ENCODE data around the gene ERMARD. TPM values are rescaled to one million over a fixed set of nuclear protein-coding genes. Genes with fewer than 3 reads are reported as not detected.

ERMARD gene
- total RNA-seq, 1 experiment from 2014 or later, result 17.7 TPM

GRCh38 chr6:169777896-169778295 is 26.5 kb downstream of the ERMARD start:
- Mint-ChIP-seq H3K27ac (no peak overlapping the region), H3K36me3 (peaks cover 15% of the 10 kb centered on the region)
- no peak for DNase-seq (ENCODE audit: low spot score)

More at GRCh38 chr6:169777896-169778295, 26.5 kb downstream of the ERMARD start:
- CTCF ChIA-PET, result no interaction called here
- no peak for ATAC-seq
- H3K4me3 Mint-ChIP-seq, result no peak overlapping the region
- no peaks in the 10 kb centered on the region for H3K4me1 Mint-ChIP-seq
- POLR2A ChIA-PET, result no interaction called here
- H3K9me3 Mint-ChIP-seq, result peaks cover 4% of the 10 kb centered on the region
- no peaks in the 10 kb centered on the region for H3K27me3 Mint-ChIP-seq (ENCODE audit: low read depth)
- TF ChIP-seq USF1 (CRISPR knock-in tag; IDR thresholded peaks at IDR 0.05) (no peak), ESRRA (CRISPR knock-in tag; IDR thresholded peaks at IDR 0.05; ENCODE audit: borderline replicate concordance) (no peak), GRHL2 (CRISPR knock-in tag; IDR thresholded peaks at IDR 0.05; ENCODE audit: insufficient replicate concordance, severe bottlenecking) (no peak), EMX1 (CRISPR knock-in tag; IDR thresholded peaks at IDR 0.05) (no peak), TEAD4 (CRISPR knock-in tag; IDR thresholded peaks at IDR 0.05) (no peak), NR2C2 (CRISPR knock-in tag; IDR thresholded peaks at IDR 0.05) (no peak), ZNF425 (CRISPR knock-in tag; conservative IDR thresholded peaks at IDR 0.05) (no peak), ARID4B (CRISPR knock-in tag; IDR thresholded peaks at IDR 0.05; ENCODE audit: borderline replicate concordance) (no peak), ZNF138 (CRISPR knock-in tag; conservative IDR thresholded peaks at IDR 0.05) (no peak), ERG (CRISPR knock-in tag; IDR thresholded peaks at IDR 0.05) (no peak), ZNF281 (CRISPR knock-in tag; IDR thresholded peaks at IDR 0.05) (no peak), SMAD4 (CRISPR knock-in tag; IDR thresholded peaks at IDR 0.05) (no peak), ZNF317 (CRISPR knock-in tag; IDR thresholded peaks at IDR 0.05; ENCODE audit: borderline replicate concordance, low read depth) (no peak), RELA (CRISPR knock-in tag; IDR thresholded peaks at IDR 0.05; ENCODE audit: borderline replicate concordance) (no peak), ZNF232 (CRISPR knock-in tag; IDR thresholded peaks at IDR 0.05) (no peak), MLX (CRISPR knock-in tag; IDR thresholded peaks at IDR 0.05) (no peak), CTCF (IDR thresholded peaks at IDR 0.05) (no peak)

Data from WTC11 (cell line).